Mammary epithelial cell (primary cell): ENCODE data around the gene CCND1.

Source experiments
- EZH2 ChIP-seq: IDR thresholded peaks from 2 replicates; pipeline ENCODE4 v1.6.1; 2012; ENCODE audit warnings: low read length, inconsistent platforms, borderline replicate concordance
- TF ChIP-seq, protein P1 (sequence below), 2 donors: IDR thresholded peaks in 1 of 2; conservative IDR thresholded peaks in 1 of 2; 2 replicates each; pipeline ENCODE4 v1.5.1; 2011 to 2012; ENCODE audit warnings: inconsistent platforms in 2 of 2, low read length in 2 of 2, mild to moderate bottlenecking in 2 of 2, control low read depth in 1 of 2, low read depth in 1 of 2; ENCODE audit not compliant: insufficient read depth in 1 of 2; ENCODE audit errors: extremely low read depth in 1 of 2

DNA sequence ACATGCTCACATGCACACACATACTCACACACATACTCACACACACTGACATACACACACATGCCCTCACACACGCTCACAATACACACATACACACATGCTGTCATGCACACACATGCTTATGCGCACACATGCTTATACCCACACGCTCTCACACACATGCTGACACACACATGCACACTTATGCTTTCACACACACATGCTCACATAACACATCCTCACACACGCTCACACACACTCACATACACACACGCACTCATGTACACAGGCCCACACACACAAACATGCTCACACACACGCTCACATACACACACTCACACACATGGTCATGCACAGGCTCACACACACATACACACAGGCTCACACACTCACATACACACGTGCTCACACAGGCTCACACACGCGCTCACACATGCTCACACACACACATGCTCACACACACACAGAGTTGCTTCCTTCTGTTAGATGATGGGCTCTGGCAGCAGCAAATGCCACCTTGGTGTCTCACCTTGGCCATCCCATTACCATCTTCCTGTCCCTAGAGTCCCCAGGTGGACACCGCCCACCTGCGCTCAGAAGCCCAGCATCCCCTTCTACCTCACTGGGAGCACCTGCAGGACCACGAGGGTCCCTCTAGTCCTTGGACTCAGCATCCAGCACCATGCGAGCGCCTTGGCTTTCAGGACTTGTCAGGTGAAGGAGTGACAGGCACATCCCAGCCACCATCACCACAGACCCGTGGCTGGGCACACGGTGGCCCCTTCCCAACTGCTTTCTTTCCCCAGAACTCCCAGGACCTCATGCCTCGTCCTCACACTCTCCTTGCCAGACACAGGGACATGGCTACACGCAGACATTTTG is 44.9 kb upstream of the CCND1 start:
- TF ChIP-seq, protein P1, sequence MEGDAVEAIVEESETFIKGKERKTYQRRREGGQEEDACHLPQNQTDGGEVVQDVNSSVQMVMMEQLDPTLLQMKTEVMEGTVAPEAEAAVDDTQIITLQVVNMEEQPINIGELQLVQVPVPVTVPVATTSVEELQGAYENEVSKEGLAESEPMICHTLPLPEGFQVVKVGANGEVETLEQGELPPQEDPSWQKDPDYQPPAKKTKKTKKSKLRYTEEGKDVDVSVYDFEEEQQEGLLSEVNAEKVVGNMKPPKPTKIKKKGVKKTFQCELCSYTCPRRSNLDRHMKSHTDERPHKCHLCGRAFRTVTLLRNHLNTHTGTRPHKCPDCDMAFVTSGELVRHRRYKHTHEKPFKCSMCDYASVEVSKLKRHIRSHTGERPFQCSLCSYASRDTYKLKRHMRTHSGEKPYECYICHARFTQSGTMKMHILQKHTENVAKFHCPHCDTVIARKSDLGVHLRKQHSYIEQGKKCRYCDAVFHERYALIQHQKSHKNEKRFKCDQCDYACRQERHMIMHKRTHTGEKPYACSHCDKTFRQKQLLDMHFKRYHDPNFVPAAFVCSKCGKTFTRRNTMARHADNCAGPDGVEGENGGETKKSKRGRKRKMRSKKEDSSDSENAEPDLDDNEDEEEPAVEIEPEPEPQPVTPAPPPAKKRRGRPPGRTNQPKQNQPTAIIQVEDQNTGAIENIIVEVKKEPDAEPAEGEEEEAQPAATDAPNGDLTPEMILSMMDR (conservative IDR thresholded peaks at IDR 0.05 in 1 of 2, IDR thresholded peaks at IDR 0.05 in 1 of 2; ENCODE audit: extremely low read depth in 1 of 2, insufficient read depth in 1 of 2, low read depth in 1 of 2, low read length in 2 of 2) = no peak
- TF ChIP-seq EZH2 = no peak
